GM12892 (cell line): Measurements from ENCODE around the gene OR4B1.

ENCODE experiments used
- POLR2A ChIP-seq: IDR thresholded peaks from 2 replicates; pipeline ENCODE4 v1.6.1; 2011; ENCODE audit warnings: low read depth, low read length, control low read depth
- POLR2AphosphoS5 ChIP-seq: IDR thresholded peaks from 2 replicates; pipeline ENCODE4 v1.6.1; 2011; ENCODE audit warnings: low read depth, low read length, control low read depth
- TAF1 ChIP-seq: IDR thresholded peaks from 2 replicates; pipeline ENCODE4 v1.6.1; 2011; ENCODE audit warnings: low read depth, mild to moderate bottlenecking, control low read depth, low read length, borderline replicate concordance

- TF ChIP-seq POLR2A (no peak), TAF1 (no peak), POLR2AphosphoS5 (no peak)
Observed at GRCh38 chr11:48184452-48184851, 32.2 kb upstream of the OR4B1 start.
